VCaP (cell line): ENCODE measurements around the gene OPA3.
"Not testable (repeated sequence)": the region's sequence is repeated elsewhere in the genome, so short reads cannot be mapped to it uniquely, and the experiment has no call there.

Experiments used
- H3K27ac ChIP-seq: fragments of 450-650 bp; 2 replicates; pipeline ENCODE4 v1.5.1; 2017
- CTCF ChIP-seq: fragments of 450-650 bp; conservative IDR thresholded peaks from 2 replicates; pipeline ENCODE4 v1.5.1; 2017; ENCODE audit warnings: mild to moderate bottlenecking, moderate library complexity

OPA3 gene

GRCh38 chr19:45621389-45621788, 36.8 kb upstream of the OPA3 start:
- no peak overlapping the region for H3K27ac ChIP-seq
- TF ChIP-seq CTCF, result no peak

- H3K27ac ChIP-seq, result no peak overlapping the region
- no peak for TF ChIP-seq CTCF
These were observed 32.1 kb upstream of the OPA3 start for GRCh38 chr19:45616704-45617017.

GRCh38 chr19:45615795-45616703, 31.4 kb upstream of the OPA3 start:
- no peak overlapping the region for H3K27ac ChIP-seq
- no peak for TF ChIP-seq CTCF

GRCh38 chr19:45615056-45615455, 30.5 kb upstream of the OPA3 start:
- H3K27ac ChIP-seq, result not testable (repeated sequence)

GRCh38 chr19:45613926-45614725, 29.5 kb upstream of the OPA3 start:
- H3K27ac ChIP-seq, result no peak overlapping the region
- TF ChIP-seq CTCF, result no peak

GRCh38 chr19:45608948-45609347, 24.3 kb upstream of the OPA3 start:
- no peak for TF ChIP-seq CTCF
- no peak overlapping the region for H3K27ac ChIP-seq

GRCh38 chr19:45607071-45608029, 22.7 kb upstream of the OPA3 start:
- peak; percentile 90 for TF ChIP-seq CTCF
- peak overlapping the region; percentile 25; the same call in 1 of the 2 replicates for H3K27ac ChIP-seq
